ENCODE results near the gene TMEM207. TPM values are rescaled to one million over a fixed set of nuclear protein-coding genes. Genes with fewer than 3 reads are reported as not detected.

Gene TMEM207
- total and polyA plus RNA-seq, 2 experiments from 2014 or later, result 1.5 to 2.9 TPM

GRCh38 chr3:190442240-190442639 is 7.5 kb downstream of the TMEM207 start:
- H3K79me2 ChIP-seq, result no peaks in the 10 kb centered on the region
- peaks cover 5% of the 10 kb centered on the region for H3K4me1 ChIP-seq (ENCODE audit: insufficient read depth)
- no peaks in the 10 kb centered on the region for H3K27me3 ChIP-seq
- H3K4me2 ChIP-seq, result no peak overlapping the region
- no peaks in the 10 kb centered on the region for H4K20me1 ChIP-seq (ENCODE audit: insufficient read depth, poor library complexity, severe bottlenecking)
- H2AFZ ChIP-seq, result no peak overlapping the region
- no peak for DNase-seq (ENCODE audit: low spot score)
- H3K36me3 ChIP-seq (replicated peaks; ENCODE audit: insufficient read depth, low read depth), result no peaks in the 10 kb centered on the region
- no peaks in the 10 kb centered on the region for H3K9me3 ChIP-seq (ENCODE audit: low read depth)
- WGBS (ENCODE audit: low lambda C conversion rate, missing lambda C conversion rate), result 97% methylated on average over 1 of the region's 1 CpG
- no peak overlapping the region for H3K4me3 ChIP-seq
- TF ChIP-seq CTCF (IDR thresholded peaks at IDR 0.05; ENCODE audit: poor library complexity) (no peak), EZH2 (IDR thresholded peaks at IDR 0.05; ENCODE audit: borderline replicate concordance) (no peak), EZH2phosphoT487 (IDR thresholded peaks at IDR 0.05; ENCODE audit: low read depth, severe bottlenecking, unreplicated experiment) (no peak)
- H3K27ac ChIP-seq, result no peak overlapping the region
- H3K9me2 ChIP-seq (replicated peaks; ENCODE audit: insufficient read depth), result no peaks in the 10 kb centered on the region

GRCh38 chr3:190436331-190436730 is 13.4 kb downstream of the TMEM207 start:
- Histone ChIP-seq H3K79me2 (no peaks in the 10 kb centered on the region), H3K4me1 (ENCODE audit: insufficient read depth) (no peaks in the 10 kb centered on the region), H3K27me3 (no peaks in the 10 kb centered on the region), H3K9me3 (ENCODE audit: low read depth) (no peaks in the 10 kb centered on the region), H3K4me2 (no peak overlapping the region), H3K36me3 (replicated peaks; ENCODE audit: insufficient read depth, low read depth) (no peaks in the 10 kb centered on the region), H3K4me3 (no peak overlapping the region), H3K9me2 (replicated peaks; ENCODE audit: insufficient read depth) (no peaks in the 10 kb centered on the region), H2AFZ (no peak overlapping the region), H3K27ac (no peak overlapping the region), H4K20me1 (ENCODE audit: insufficient read depth, poor library complexity, severe bottlenecking) (no peaks in the 10 kb centered on the region)
- TF ChIP-seq CTCF (IDR thresholded peaks at IDR 0.05; ENCODE audit: poor library complexity) (no peak), EZH2phosphoT487 (IDR thresholded peaks at IDR 0.05; ENCODE audit: low read depth, severe bottlenecking, unreplicated experiment) (no peak), EZH2 (IDR thresholded peaks at IDR 0.05; ENCODE audit: borderline replicate concordance) (no peak)
- no peak for DNase-seq (ENCODE audit: low spot score)
- WGBS (ENCODE audit: low lambda C conversion rate, missing lambda C conversion rate), result 90% methylated on average over 2 of the region's 2 CpGs

GRCh38 chr3:190435618-190436017 is 14.1 kb downstream of the TMEM207 start:
- WGBS (ENCODE audit: low lambda C conversion rate, missing lambda C conversion rate), result 73% methylated on average over 3 of the region's 3 CpGs
- no peak for TF ChIP-seq EZH2 (IDR thresholded peaks at IDR 0.05; ENCODE audit: borderline replicate concordance)
- no peak for TF ChIP-seq CTCF (IDR thresholded peaks at IDR 0.05; ENCODE audit: poor library complexity)
- TF ChIP-seq EZH2phosphoT487 (IDR thresholded peaks at IDR 0.05; ENCODE audit: low read depth, severe bottlenecking, unreplicated experiment), result no peak
- H3K4me2 ChIP-seq, result no peak overlapping the region

GRCh38 chr3:190433626-190434025 is 16.1 kb downstream of the TMEM207 start:
- DNase-seq (ENCODE audit: low spot score), result no peak
- H3K27ac ChIP-seq, result no peak overlapping the region
- TF ChIP-seq EZH2phosphoT487 (IDR thresholded peaks at IDR 0.05; ENCODE audit: low read depth, severe bottlenecking, unreplicated experiment) (no peak), CTCF (IDR thresholded peaks at IDR 0.05; ENCODE audit: poor library complexity) (no peak), EZH2 (IDR thresholded peaks at IDR 0.05; ENCODE audit: borderline replicate concordance) (no peak)
- WGBS (ENCODE audit: low lambda C conversion rate, missing lambda C conversion rate), result 92% methylated on average over 4 of the region's 4 CpGs
- H3K9me3 ChIP-seq (ENCODE audit: low read depth), result no peaks in the 10 kb centered on the region
- no peak overlapping the region for H3K4me2 ChIP-seq
- no peak overlapping the region for H3K4me3 ChIP-seq
- H2AFZ ChIP-seq, result no peak overlapping the region
- H3K9me2 ChIP-seq (replicated peaks; ENCODE audit: insufficient read depth), result no peaks in the 10 kb centered on the region
- H4K20me1 ChIP-seq (ENCODE audit: insufficient read depth, poor library complexity, severe bottlenecking), result no peaks in the 10 kb centered on the region
- H3K4me1 ChIP-seq (ENCODE audit: insufficient read depth), result no peaks in the 10 kb centered on the region
- no peaks in the 10 kb centered on the region for H3K36me3 ChIP-seq (replicated peaks; ENCODE audit: insufficient read depth, low read depth)
- no peaks in the 10 kb centered on the region for H3K79me2 ChIP-seq
- no peaks in the 10 kb centered on the region for H3K27me3 ChIP-seq

More at GRCh38 chr3:190435618-190436017, 14.1 kb downstream of the TMEM207 start:
- DNase-seq (ENCODE audit: low spot score), result no peak
- no peak overlapping the region for H3K27ac ChIP-seq
- no peaks in the 10 kb centered on the region for H3K4me1 ChIP-seq (ENCODE audit: insufficient read depth)
- H3K36me3 ChIP-seq (replicated peaks; ENCODE audit: insufficient read depth, low read depth), result no peaks in the 10 kb centered on the region
- no peaks in the 10 kb centered on the region for H3K79me2 ChIP-seq
- H3K9me3 ChIP-seq (ENCODE audit: low read depth), result no peaks in the 10 kb centered on the region
- H3K27me3 ChIP-seq, result no peaks in the 10 kb centered on the region
- H3K4me3 ChIP-seq, result no peak overlapping the region
- no peaks in the 10 kb centered on the region for H3K9me2 ChIP-seq (replicated peaks; ENCODE audit: insufficient read depth)
- H2AFZ ChIP-seq, result no peak overlapping the region
- no peaks in the 10 kb centered on the region for H4K20me1 ChIP-seq (ENCODE audit: insufficient read depth, poor library complexity, severe bottlenecking)
